Peyer's patch (tissue), 4 donors: ENCODE data around the gene CKMT2. TPM values are rescaled to one million over a fixed set of nuclear protein-coding genes. Genes with fewer than 3 reads are reported as not detected.

ENCODE experiments used
- DNase-seq, 3 donors: peaks; one replicate each; pipeline ENCODE4 v3.0.0-alpha.2; 2017 to 2019
- H3K27ac ChIP-seq, 4 donors: fragments of 200-600 bp; sonication (generic); one replicate each; pipeline ENCODE4 v1.5.1; 2016 to 2019
- H3K27me3 ChIP-seq, 2 donors: fragments of 200-600 bp; sonication (generic); one replicate each; pipeline ENCODE4 v1.5.1; 2019
- H3K36me3 ChIP-seq, 3 donors: fragments of 200-600 bp; sonication (generic); one replicate each; pipeline ENCODE4 v1.5.1; 2016 to 2019
- H3K4me1 ChIP-seq, 4 donors: fragments of 200-600 bp; sonication (generic); one replicate each; pipeline ENCODE4 v1.5.1; 2016 to 2019
- H3K4me3 ChIP-seq, 4 donors: fragments of 200-600 bp; sonication (generic); 1 replicate in 3 of 4; 2 replicates in 1 of 4; pipeline ENCODE4 v1.5.1; 2016 to 2019; ENCODE audit warnings: mild to moderate bottlenecking in 1 of 4
- H3K9me3 ChIP-seq, 4 donors: fragments of 200-600 bp; sonication (generic); one replicate each; pipeline ENCODE4 v1.5.1; 2016 to 2019; ENCODE audit warnings: mild to moderate bottlenecking in 1 of 4
- POLR2A ChIP-seq, 2 donors: fragments of 450-650 bp; IDR thresholded peaks; one replicate each; pipeline ENCODE4 v1.5.1; 2017; ENCODE audit warnings: antibody characterized with exemption in 2 of 2, mild to moderate bottlenecking in 2 of 2, moderate library complexity in 2 of 2
- total RNA-seq, 4 donors: library from RNA; depleted of rRNA; stranded (reverse); fragments of >200 nt; gene quantifications; one replicate each; pipeline ENCODE4 v1.1.0, GENCODE V29; 2016
- TF ChIP-seq, protein P1 (sequence below), 6 experiments: fragments of 450-650 bp in 4 of 6; fragments of 200-600 bp in 2 of 6; sonication (generic) in 1 of 6; IDR thresholded peaks; one replicate each; pipeline ENCODE4 v1.5.1; 2017 to 2019; ENCODE audit warnings: antibody characterized with exemption in 6 of 6, mild to moderate bottlenecking in 3 of 6, moderate library complexity in 1 of 6

The CKMT2 gene
- total RNA-seq, 4 donors from 2014 or later, result 1.1 to 10.6 (median 3.8) TPM

DNA sequence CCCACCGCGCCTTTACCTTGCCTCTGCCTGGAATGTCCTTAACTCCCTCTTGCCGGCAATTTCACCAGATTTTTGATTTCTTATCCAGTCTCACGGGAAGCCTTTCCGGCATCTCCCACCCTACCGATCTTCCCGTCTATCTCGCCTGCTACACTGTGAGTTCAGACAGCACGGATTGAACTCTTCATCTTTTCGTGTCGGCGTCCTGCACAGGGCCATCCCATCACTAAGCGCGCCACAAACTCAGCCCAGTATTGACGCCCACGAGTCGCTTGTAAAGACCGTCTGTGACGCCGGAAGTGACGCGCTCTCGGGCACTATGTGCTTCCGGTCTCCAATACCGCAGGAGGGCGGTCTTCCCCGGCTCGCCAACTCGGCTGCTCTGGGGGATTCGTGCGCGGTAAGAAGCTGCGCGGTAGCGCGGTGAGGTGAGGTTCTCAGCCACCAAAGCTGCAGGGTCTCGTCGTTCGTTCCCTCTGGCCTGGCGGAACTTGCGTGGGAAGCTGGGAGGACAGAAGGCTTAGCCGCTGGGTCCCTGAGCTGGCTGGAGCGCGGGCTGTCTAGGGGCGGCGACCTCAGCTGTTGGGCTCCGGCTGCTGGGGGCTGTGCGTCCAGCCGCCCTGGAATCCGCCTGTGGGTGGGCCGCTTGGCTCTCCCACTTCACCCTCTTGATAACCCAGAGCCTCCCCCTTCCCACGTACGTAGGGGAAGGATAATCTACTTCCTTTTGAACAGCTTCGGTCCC, 68.3 kb downstream of the CKMT2 start, which contains the start of gene ZCCHC9:
TSS of gene ZCCHC9 (plus strand) at position 317 of the 745 bp plus-strand sequence. CDS start 3,171 bp downstream, outside the sequence.
- peak; percentile 73 to 80 for TF ChIP-seq POLR2A (IDR thresholded peaks at IDR 0.05)
- TF ChIP-seq, protein P1, sequence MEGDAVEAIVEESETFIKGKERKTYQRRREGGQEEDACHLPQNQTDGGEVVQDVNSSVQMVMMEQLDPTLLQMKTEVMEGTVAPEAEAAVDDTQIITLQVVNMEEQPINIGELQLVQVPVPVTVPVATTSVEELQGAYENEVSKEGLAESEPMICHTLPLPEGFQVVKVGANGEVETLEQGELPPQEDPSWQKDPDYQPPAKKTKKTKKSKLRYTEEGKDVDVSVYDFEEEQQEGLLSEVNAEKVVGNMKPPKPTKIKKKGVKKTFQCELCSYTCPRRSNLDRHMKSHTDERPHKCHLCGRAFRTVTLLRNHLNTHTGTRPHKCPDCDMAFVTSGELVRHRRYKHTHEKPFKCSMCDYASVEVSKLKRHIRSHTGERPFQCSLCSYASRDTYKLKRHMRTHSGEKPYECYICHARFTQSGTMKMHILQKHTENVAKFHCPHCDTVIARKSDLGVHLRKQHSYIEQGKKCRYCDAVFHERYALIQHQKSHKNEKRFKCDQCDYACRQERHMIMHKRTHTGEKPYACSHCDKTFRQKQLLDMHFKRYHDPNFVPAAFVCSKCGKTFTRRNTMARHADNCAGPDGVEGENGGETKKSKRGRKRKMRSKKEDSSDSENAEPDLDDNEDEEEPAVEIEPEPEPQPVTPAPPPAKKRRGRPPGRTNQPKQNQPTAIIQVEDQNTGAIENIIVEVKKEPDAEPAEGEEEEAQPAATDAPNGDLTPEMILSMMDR (IDR thresholded peaks at IDR 0.05), result peak in 4 of 6 experiments; percentile 11 to 56 (median 37)
- DNase-seq, result peak; percentile 93 to 97 (median 95)
- Histone ChIP-seq H3K27me3 (no peaks in the 10 kb centered on the region), H3K4me3 (peak within 1 kb of the TSS; percentile 48 to 93 (median 77)), H3K9me3 (no peaks in the 10 kb centered on the region), H3K27ac (peak within 1 kb of the TSS; percentile 71 to 85 (median 82)), H3K4me1 (peaks cover 0 to 26% (median 2%) of the 10 kb centered on the region in 4 donors), H3K36me3 (peaks cover 0 to 6% (median 0%) of the 10 kb centered on the region in 3 donors)

DNA sequence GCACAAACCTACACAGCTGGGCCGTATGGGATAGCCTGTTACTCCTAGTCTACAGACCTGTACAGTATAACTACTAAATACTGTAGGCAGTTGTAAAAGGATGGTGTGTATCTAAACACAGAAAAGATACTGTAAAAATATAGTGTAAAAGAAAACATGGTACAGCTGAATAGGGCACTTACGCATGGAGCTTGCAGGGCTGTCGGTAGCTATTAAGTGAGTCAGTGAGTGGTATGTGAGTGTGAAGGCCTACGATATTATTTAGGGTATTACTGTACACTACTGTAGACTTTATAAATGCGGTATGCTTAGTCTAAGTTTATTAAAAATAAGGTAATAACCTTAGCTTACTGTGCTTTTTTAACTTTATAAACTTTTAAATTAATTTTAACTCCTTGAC, 69.5 kb downstream of the CKMT2 start:
- TF ChIP-seq, protein P1 (IDR thresholded peaks at IDR 0.05), result no peak
- no peak for TF ChIP-seq POLR2A (IDR thresholded peaks at IDR 0.05)
- peaks cover 0 to 6% (median 0%) of the 10 kb centered on the region in 3 donors for H3K36me3 ChIP-seq
- H3K4me3 ChIP-seq, result peak overlapping the region in 2 of 4 donors; percentile 77 to 93
- H3K27me3 ChIP-seq, result no peaks in the 10 kb centered on the region
- DNase-seq, result no peak
- H3K9me3 ChIP-seq, result no peaks in the 10 kb centered on the region
- H3K4me1 ChIP-seq, result peaks cover 0 to 26% (median 2%) of the 10 kb centered on the region in 4 donors
- no peak overlapping the region for H3K27ac ChIP-seq

DNA sequence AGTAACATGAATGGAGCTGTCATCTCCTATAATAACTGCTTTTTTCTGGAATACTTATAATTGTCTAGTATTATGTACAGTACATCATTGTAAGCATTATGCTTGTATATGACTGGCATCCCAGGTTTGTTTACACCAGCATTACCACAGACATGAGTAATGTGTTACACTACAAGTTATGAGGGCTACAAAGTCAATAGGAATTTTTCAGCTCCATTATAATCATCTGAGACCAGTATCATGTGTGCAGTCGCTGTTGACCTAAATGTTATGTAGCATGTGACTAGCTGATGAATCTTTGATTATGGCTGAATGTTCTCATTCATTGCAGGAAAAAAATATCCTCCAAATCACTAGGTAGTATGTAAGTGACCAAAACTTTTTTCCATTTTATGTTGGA, 70.4 kb downstream of the CKMT2 start:
- DNase-seq, result no peak
- Histone ChIP-seq H3K9me3 (no peaks in the 10 kb centered on the region), H3K4me3 (no peak overlapping the region), H3K36me3 (peaks cover 0 to 6% (median 0%) of the 10 kb centered on the region in 3 donors), H3K27ac (no peak overlapping the region), H3K27me3 (no peaks in the 10 kb centered on the region), H3K4me1 (peaks cover 0 to 26% (median 2%) of the 10 kb centered on the region in 4 donors)
- TF ChIP-seq, protein P1 (IDR thresholded peaks at IDR 0.05), result no peak
- no peak for TF ChIP-seq POLR2A (IDR thresholded peaks at IDR 0.05)

DNA sequence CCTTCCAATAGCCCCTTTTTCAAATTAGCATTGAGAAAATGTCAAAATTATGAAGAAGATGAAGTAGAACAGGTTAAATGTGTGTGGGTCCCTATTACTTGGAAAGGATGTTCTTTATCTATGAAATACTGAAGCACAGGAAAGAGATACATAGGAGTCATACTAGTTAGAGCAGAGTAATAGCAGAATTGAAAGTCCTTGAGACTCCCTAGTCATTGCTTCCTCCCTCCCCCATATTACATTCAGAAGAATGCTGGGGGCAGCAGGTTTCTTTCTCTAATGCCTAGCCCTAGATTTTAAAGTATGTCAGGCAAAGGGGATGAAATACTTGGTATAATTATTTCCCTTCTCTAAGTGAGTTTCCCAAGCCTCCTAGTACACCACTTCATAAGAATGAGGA, 72.7 kb downstream of the CKMT2 start:
- Histone ChIP-seq H3K4me3 (no peak overlapping the region), H3K4me1 (peaks cover 0 to 10% (median 0%) of the 10 kb centered on the region in 4 donors), H3K27ac (no peak overlapping the region), H3K9me3 (no peaks in the 10 kb centered on the region), H3K36me3 (peaks cover 0 to 14% (median 0%) of the 10 kb centered on the region in 3 donors), H3K27me3 (no peaks in the 10 kb centered on the region)
- DNase-seq, result no peak
- TF ChIP-seq, protein P1 (IDR thresholded peaks at IDR 0.05), result no peak
- TF ChIP-seq POLR2A (IDR thresholded peaks at IDR 0.05), result no peak

DNA sequence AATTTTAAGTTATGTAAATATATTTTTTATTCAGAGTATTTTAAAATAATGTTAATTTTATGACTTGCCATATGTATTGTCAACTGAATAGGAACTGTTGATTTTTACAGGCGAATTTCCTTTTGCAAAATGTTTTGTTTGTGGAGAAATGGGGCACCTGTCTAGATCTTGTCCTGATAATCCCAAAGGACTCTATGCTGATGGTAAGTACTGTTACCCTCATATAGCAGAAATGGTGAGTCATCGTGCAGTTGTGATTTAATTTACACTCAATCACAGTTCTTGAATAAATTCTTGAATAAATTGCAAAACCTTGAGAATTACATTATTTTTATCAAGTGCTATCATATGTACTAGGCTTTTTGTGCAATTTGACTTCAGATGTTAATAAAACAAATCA, 75.7 kb downstream of the CKMT2 start:
- Histone ChIP-seq H3K27ac (no peak overlapping the region), H3K9me3 (no peaks in the 10 kb centered on the region), H3K4me3 (no peak overlapping the region), H3K27me3 (no peaks in the 10 kb centered on the region), H3K4me1 (no peaks in the 10 kb centered on the region), H3K36me3 (peaks cover 0 to 44% (median 0%) of the 10 kb centered on the region in 3 donors)
- no peak for DNase-seq
- no peak for TF ChIP-seq POLR2A (IDR thresholded peaks at IDR 0.05)
- TF ChIP-seq, protein P1 (IDR thresholded peaks at IDR 0.05), result no peak
